Calu3 (cell line): ENCODE data around the gene OR6K3. TPM values are rescaled to one million over a fixed set of nuclear protein-coding genes. Genes with fewer than 3 reads are reported as not detected.

Experiments used
- BruUV-seq: library from RNA; stranded (reverse); fragments of 400-500 nt; replicated peaks from 2 replicates; lab custom pipeline; 2021; lab: Mats Ljungman, UMichigan
- CTCF ChIA-PET: fragments of 300-600 bp; sonication (Branson Sonifier 250); formaldehyde crosslinking; loops from one replicate; lab custom pipeline; 2022; ENCODE audit warnings: antibody characterized with exemption; lab: Charles Lee
- DNase-seq: peaks from one replicate; pipeline ENCODE4 v3.0.0; 2022
- H3K27ac Mint-ChIP-seq: one replicate; pipeline ENCODE4 v1.8.0; 2022; ENCODE audit warnings: mixed read lengths; ENCODE audit not compliant: unreplicated experiment
- H3K27me3 Mint-ChIP-seq: one replicate; pipeline ENCODE4 v1.8.0; 2022; ENCODE audit warnings: mixed read lengths; ENCODE audit not compliant: unreplicated experiment
- H3K36me3 Mint-ChIP-seq: one replicate; pipeline ENCODE4 v1.8.0; 2022; ENCODE audit warnings: mild to moderate bottlenecking, moderate library complexity, mixed read lengths; ENCODE audit not compliant: insufficient read depth, unreplicated experiment
- H3K4me1 Mint-ChIP-seq: one replicate; pipeline ENCODE4 v1.8.0; 2022; ENCODE audit warnings: mild to moderate bottlenecking, low read depth, mixed read lengths; ENCODE audit not compliant: unreplicated experiment
- H3K4me3 Mint-ChIP-seq: one replicate; pipeline ENCODE4 v1.8.0; 2022; ENCODE audit warnings: mild to moderate bottlenecking, low read depth, moderate library complexity, mixed read lengths; ENCODE audit not compliant: unreplicated experiment
- H3K9me3 Mint-ChIP-seq: one replicate; pipeline ENCODE4 v1.8.0; 2022; ENCODE audit warnings: low read depth, mixed read lengths; ENCODE audit not compliant: unreplicated experiment
- intact Hi-C: fragments of 100-400 bp; cut with micrococcal nuclease; formaldehyde crosslinking; loops from one replicate; pipeline ENCODE4 v1.10.0; 2022; ENCODE audit not compliant: unreplicated experiment
- total RNA-seq: library from RNA; stranded (reverse); gene quantifications from 2 replicates; pipeline ENCODE4 v1.2.3, GENCODE V29; 2022
- TF ChIP-seq, protein P1 (sequence below): fragments of 200-600 bp; IDR thresholded peaks from one replicate; pipeline ENCODE4 v1.8.0; 2022; ENCODE audit warnings: antibody characterized with exemption; ENCODE audit not compliant: unreplicated experiment

The OR6K3 gene
- total RNA-seq, 1 experiment from 2014 or later = not detected

DNA sequence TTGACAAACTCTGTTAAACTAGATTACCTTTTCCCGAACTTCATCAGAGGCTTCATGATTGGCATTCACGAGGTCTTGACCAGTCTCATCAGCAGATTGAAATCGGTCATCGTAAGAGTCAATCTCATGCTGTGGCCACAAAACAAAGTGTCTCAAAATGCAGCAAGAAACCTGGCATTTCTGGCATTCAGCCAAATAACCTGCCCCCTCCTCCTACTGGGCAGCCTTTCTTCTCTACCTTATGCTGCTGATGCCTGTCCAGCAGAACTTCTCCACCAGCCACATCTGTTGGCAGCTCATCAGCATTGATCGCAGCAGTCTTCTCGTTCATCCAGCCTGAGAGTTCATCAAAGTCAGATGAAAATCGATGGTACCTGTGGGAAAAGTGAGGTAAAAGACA, 46.2 kb downstream of the OR6K3 start:
- intact Hi-C loops = no loop called here
- H3K4me1 Mint-ChIP-seq = peaks cover 42% of the 10 kb centered on the region
- no TSS peak for BruUV-seq
- no peak overlapping the region for H3K4me3 Mint-ChIP-seq
- CTCF ChIA-PET = no interaction called here
- H3K36me3 Mint-ChIP-seq = no peaks in the 10 kb centered on the region
- H3K9me3 Mint-ChIP-seq = peaks cover 2% of the 10 kb centered on the region
- no peaks in the 10 kb centered on the region for H3K27me3 Mint-ChIP-seq
- no peak for DNase-seq
- TF ChIP-seq, protein P1, sequence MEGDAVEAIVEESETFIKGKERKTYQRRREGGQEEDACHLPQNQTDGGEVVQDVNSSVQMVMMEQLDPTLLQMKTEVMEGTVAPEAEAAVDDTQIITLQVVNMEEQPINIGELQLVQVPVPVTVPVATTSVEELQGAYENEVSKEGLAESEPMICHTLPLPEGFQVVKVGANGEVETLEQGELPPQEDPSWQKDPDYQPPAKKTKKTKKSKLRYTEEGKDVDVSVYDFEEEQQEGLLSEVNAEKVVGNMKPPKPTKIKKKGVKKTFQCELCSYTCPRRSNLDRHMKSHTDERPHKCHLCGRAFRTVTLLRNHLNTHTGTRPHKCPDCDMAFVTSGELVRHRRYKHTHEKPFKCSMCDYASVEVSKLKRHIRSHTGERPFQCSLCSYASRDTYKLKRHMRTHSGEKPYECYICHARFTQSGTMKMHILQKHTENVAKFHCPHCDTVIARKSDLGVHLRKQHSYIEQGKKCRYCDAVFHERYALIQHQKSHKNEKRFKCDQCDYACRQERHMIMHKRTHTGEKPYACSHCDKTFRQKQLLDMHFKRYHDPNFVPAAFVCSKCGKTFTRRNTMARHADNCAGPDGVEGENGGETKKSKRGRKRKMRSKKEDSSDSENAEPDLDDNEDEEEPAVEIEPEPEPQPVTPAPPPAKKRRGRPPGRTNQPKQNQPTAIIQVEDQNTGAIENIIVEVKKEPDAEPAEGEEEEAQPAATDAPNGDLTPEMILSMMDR = no peak
- peak overlapping the region; percentile 42 for H3K27ac Mint-ChIP-seq

Other genes with a start within 250 kb of the OR6K3 start
- not detected in 2 replicates for gene OR10R2, start 248.5 kb downstream of the OR6K3 start, total RNA-seq
- not detected in 2 replicates for gene OR6Y1, start 166.3 kb downstream of the OR6K3 start, total RNA-seq
- gene OR6P1, start 150.1 kb downstream of the OR6K3 start, total RNA-seq = not detected in 2 replicates
- not detected in 2 replicates for gene OR10X1, start 140.8 kb downstream of the OR6K3 start, total RNA-seq
- gene OR10Z1, start 115.5 kb downstream of the OR6K3 start, total RNA-seq = not detected in 2 replicates
- gene SPTA1, start 34.0 kb downstream of the OR6K3 start, total RNA-seq = 0.49 and 0.66 TPM in 2 replicates
- not detected in 2 replicates for gene OR6K2, start 20.1 kb downstream of the OR6K3 start, total RNA-seq
- not detected in 2 replicates for gene OR6K6, start 34.0 kb upstream of the OR6K3 start, total RNA-seq
- not detected in 2 replicates for gene OR6N1, start 51.5 kb upstream of the OR6K3 start, total RNA-seq
- not detected in 2 replicates for gene OR6N2, start 60.5 kb upstream of the OR6K3 start, total RNA-seq
- not detected in 2 replicates for gene MNDA, start 110.6 kb upstream of the OR6K3 start, total RNA-seq
- 0.98 TPM in 1 of 2 replicates, not detected in the other for gene PYHIN1, start 210.8 kb upstream of the OR6K3 start, total RNA-seq